NCI-H128 (cell line): ENCODE data around the gene ANXA11.
A peak's percentile ranks its signal among the peaks of the same experiment; 100 is the strongest.

Experiments
- DNase-seq: peaks from one replicate; lab custom pipeline; 2025; ENCODE audit not compliant: unreplicated experiment; lab: John Stamatoyannopoulos, UW

ANXA11 gene

DNA sequence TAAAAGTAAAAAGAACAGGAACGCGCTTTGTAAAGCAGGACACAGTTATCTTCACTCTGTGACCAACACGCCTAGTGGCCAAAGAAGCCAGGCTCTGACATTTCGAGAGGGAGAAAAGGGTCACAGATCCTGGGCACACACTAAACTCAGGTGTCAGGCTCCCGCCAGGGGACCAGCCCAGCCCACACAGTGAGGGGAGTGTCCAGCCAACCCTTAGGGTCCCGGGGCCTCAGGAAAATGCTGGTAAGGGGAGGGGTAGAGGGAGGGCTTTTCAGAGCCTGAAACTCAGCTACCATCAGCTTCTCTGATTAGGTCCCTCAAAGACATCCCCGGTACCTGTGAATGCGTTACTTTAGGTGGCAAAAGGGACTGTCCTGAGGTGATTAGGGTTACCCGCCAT, 16.6 kb downstream of the ANXA11 start:
- DNase-seq, result no peak

GRCh38 chr10:80187465-80188409, 17.6 kb downstream of the ANXA11 start:
- no peak for DNase-seq

GRCh38 chr10:80187060-80187459, 18.3 kb downstream of the ANXA11 start:
- DNase-seq, result no peak

DNA sequence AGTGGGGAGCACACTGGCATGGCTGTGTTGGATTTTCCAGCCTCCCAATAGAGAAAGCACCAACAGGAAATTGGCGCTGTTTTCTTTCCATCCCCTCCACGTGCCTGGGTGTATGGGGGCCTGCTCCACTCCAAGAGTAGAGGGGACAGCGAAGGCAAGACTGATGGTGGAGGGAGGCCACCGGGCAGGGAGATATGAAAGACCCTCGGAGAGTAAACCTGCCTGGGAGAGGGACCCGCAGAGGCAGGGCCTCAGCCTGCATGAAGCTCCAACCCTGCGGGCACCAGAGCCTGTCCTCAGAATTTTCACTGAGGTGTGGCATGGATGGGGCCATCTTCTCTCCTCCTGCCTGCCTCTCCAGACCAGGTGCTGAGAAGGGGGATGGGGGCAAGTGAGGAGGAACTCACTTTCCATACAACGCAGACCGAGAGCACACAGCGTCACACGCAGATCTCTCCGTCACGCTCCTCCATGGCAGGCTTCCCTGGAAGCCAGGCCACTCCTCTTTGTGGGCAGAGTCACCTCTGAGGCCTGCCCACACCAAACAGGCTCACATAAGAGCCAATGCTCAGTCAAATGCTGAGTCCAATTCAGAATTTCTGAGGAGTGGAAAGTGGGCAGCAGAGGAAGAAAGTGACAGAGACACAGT, 18.8 kb downstream of the ANXA11 start:
- no peak for DNase-seq

GRCh38 chr10:80185578-80186299, 19.6 kb downstream of the ANXA11 start:
- no peak for DNase-seq

GRCh38 chr10:80184291-80184690, 21.0 kb downstream of the ANXA11 start:
- DNase-seq, result no peak

- no peak for DNase-seq
These were observed 21.9 kb downstream of the ANXA11 start for GRCh38 chr10:80183436-80183835.

DNA sequence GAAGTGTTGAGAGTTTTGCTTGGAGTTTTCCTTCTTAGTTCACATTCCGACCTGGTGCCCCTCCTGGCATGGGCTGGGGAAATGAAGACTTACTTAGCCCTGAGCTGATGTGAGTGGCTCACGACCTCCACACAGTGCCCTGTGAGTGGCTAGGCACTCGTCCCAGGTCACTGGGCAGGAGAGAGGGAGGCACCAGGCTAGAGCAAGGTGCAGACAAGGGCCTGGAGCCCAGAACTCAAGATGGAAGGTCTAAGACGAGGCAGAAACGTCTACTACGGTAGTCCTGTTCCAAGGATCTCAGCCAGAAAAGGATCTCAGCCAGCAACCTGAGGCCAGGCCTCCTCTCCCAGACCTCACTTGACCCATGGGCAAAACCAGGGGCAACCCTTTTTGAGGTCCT, 22.4 kb downstream of the ANXA11 start:
- no peak for DNase-seq

DNA sequence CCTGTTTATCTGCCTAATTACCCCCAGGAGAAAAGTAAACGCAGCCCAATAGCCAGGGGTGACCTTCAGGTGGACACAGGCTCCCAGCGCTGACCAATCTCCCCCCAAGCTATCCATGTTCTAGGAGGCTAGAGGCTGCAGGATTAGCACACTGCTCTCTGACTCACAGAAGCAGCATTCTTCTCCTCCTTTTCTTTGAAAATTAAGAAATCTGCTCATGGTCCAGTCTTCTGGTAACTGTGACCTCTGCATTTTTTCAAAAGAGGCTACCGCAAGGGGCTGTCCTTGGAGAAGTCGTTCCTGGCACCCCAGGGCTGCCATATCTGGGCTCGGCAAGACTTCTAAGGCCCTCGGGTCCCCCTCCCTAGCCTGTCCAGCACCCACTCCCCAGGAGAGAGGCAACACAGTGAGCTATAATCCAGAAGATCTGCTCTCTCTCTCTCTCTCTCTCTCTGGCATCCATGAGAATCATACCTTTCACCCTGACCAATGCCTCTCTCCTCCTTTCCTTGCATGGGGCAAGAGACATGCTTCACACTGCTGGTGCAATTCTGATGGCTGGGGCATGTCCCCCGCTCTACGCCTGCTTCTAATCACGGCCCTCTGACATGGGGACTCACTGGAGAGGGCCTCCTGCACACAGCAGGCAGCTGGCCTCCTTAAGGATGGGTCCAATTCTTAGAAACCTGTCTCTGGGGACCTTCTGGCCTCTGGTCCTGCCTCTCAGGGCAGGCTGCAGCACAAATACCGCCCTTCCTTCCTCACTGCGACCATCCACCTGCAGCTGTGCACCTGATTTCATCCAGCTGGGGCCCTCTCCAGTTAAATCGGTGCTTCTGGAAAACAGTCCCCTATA, 27.3 kb downstream of the ANXA11 start:
- DNase-seq, result no peak

DNA sequence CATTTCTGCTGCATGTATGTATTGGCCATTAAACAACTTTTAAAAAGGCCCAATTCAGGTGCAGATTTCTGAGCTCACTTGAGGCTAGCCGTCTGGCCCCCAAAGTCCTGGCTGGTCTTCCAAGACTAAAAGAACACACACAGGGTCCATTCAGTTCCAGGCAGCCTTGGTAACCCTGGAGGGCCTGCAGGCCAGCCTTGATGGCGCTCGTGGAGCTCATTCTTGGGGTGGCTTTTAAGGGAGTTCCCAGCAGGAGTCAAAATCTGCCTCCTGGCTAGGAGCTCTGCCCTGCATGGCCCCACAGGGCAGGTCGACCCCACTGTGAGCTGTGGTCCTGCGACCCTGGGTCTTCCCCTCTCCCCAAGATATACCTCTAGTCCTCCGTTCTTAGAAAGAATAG, 28.8 kb downstream of the ANXA11 start:
- DNase-seq, result no peak

GRCh38 chr10:80174641-80175395, 30.5 kb downstream of the ANXA11 start:
- no peak for DNase-seq

- DNase-seq, result peak; percentile 18
These were observed 31.9 kb downstream of the ANXA11 start for GRCh38 chr10:80173466-80173865.

DNA sequence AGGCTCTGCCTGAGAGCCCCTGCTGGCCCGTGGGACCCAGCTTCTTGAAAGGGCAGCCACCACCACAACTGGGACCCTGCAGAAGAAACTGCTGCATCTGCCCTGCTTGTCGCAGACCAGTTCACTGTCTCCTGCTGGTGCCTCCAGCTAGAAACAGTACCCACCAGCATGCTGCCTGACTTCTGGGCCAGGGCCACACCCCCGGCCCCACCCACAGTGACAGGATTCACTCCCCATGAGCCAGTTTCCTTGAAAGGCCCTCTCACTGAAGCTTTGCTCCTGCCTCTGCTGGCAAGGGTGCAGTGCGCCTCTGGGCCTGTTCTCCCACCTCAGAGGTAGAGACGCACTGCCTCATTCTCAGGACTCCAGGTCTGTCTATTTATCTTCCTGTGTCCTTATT, 32.4 kb downstream of the ANXA11 start:
- DNase-seq, result no peak

DNA sequence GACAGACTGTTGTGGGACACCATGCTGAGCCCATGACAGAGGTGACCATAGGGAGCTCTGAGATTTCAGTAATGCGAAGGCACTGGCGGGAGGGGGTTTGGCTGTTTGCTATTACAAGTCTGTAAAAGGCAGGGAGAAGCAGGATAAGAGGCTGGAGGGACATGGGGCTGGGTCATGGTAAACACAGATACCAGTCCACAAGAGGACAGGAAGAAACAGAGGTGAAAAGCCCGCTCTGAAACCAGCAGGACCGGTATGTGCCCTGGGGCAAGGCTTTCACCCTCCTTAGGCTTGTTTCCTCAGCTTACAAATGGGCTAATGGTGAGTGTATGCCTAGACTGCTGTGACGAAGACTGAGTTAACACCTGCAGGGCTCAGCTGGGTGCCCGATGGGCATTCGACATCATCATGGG, 34.1 kb downstream of the ANXA11 start:
- DNase-seq, result no peak

DNA sequence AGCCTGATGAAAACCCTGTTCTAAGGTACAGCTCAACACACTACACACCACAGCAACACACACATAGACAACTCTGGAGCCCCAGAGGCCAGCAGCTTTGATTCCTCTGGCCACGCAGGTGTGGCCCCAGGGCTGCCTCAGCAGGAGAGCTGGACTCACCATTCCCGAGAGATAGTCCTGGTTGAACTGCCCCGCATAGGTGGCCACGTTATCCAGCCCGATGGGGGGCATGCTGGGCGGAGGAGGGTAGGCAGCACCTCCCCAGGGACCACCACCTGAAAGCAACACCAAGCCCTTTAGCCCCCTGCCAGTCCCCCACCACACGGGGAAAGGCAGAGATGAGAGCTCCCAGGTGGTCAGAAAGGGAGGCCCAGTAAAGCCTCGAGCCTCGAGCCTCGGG, 34.7 kb downstream of the ANXA11 start:
- no peak for DNase-seq

DNA sequence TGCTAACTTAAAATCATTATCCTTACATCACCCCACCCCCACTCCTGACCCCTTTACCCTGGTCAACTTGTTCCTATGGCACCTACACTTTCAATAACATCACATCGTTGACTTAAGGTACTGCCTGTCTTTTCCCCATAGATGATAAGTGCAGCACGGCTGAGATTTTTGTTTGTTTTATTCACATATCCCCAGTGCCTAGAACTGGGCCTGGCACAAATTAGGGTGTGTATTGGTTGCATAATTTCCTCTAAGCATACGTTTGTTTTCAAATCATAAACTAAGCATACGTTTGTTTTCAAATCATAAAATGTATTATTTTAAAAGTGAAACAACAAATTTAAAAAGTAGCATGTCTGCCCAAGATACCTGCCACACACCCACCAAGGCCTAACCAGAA, 35.3 kb downstream of the ANXA11 start:
- DNase-seq, result no peak

DNA sequence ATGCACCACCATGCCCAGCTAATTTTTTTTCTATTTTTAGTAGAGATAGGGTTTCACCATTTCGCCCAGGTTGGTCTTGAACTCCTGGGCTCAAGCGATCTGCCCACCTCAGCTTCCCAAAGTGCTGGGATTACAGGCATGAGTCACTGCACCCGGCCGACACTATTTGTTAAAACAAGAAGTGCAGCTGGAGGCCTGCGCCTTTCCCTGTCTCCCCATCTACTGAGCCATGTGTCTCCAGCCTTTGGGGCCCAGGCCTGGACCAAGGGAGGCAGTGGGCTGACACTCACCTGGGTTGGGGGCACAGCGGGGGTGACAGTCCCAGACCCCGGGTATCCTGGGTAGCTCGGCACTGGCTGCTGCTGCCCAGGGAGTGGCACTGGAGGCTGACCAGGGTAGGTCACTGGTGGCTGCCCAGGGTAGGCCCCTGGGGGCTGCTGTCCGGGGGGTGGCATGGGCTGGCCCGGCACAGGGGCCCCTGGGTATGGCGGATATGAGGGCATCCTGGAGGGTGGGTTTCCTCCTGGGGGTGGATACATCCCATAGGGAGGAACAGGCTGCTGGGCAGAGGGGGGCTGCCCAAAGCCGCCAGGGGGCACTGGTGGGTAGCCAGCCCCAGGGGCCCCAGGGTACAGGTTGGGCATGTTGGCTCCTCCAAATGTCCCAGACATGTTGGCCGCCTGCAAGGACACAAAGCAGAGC, 36.5 kb downstream of the ANXA11 start:
- no peak for DNase-seq

DNA sequence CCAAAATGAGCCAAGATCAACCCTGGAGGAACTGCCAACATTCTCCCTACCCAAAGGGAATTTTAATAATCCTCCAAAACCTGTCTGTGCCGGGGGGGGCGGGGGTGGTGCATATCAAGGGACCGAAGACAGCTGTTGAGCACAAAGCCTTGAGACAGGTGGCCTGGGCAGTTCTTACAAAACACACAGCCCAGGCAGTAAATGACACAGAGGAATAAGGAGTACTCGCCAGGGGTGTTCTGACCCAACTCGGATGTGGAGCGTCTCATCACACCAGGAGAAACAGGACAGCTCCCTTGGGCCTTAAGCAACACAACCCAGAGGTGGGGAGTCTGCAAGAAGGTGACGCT, 37.2 kb downstream of the ANXA11 start:
- no peak for DNase-seq

- no peak for DNase-seq
These were observed 37.7 kb downstream of the ANXA11 start for GRCh38 chr10:80167471-80168161.
